ENCODE results near the gene CPSF6. TPM values are rescaled to one million over a fixed set of nuclear protein-coding genes. Genes with fewer than 3 reads are reported as not detected.
"Not testable (repeated sequence)": the region's sequence is repeated elsewhere in the genome, so short reads cannot be mapped to it uniquely, and the experiment has no call there.

CPSF6 gene
- total RNA-seq, 2 experiments from 2014 or later, result 94.4 to 97.4 TPM

DNA sequence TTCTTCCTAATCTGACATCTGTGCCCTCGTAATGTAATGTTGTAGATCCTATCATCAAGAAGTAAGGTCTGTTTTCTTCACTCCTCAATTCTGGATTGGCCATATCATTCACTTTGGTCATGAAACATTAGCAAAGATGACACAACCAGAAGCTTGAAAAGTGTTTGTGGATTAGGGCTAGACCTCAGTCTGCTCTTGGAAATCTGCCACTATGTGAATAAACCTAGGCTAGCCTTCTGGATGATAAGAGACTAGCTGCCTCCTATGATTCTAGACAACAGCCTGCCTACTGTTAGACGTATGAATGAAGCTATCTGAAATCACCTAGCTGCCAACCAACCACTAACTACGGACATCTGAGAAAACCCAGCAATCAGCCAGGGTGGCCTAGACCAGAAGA lies 70.1 kb downstream of the CPSF6 start:
- peaks cover 11% of the 10 kb centered on the region for H3K9me3 Mint-ChIP-seq
- peaks cover under 1% of the 10 kb centered on the region for H3K36me3 Mint-ChIP-seq (ENCODE audit: low read depth)
- no peaks in the 10 kb centered on the region for H3K4me1 Mint-ChIP-seq
- POLR2A ChIA-PET, result no interaction called here
- CTCF ChIA-PET, result no interaction called here
- no peak for DNase-seq
- peaks cover 12% of the 10 kb centered on the region for H3K27me3 Mint-ChIP-seq
- H3K27ac Mint-ChIP-seq, result no peak overlapping the region
- no peak overlapping the region for H3K4me3 Mint-ChIP-seq

DNA sequence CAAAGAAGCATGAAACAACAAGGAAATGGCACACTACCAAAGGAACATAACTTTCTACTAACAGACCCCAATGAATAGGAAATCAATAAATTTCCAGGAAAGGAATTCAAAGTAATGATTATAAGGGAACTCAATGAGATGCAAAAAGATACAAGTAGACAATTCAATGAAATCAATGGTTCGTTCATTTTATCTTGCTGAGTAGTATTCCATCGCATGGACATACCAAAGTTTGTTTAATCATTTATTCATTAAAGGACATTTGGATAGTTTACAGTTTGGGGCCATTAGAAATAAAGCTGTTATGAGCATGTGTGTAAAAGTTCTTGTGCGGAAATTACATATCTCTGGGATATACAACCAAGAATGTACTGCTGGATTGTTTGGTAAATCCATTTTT lies 73.8 kb downstream of the CPSF6 start:
- Mint-ChIP-seq H3K27ac (no peak overlapping the region), H3K9me3 (peaks cover 4% of the 10 kb centered on the region), H3K4me3 (no peak overlapping the region), H3K4me1 (no peaks in the 10 kb centered on the region), H3K36me3 (ENCODE audit: low read depth) (no peaks in the 10 kb centered on the region), H3K27me3 (no peaks in the 10 kb centered on the region)
- DNase-seq, result no peak
- ChIA-PET POLR2A (no interaction called here), CTCF (interaction anchor here (1.1 kb wide), 1 partner anchor 22 kb away, joined by 3 read pairs; no protein-coding TSS in a partner anchor)

DNA sequence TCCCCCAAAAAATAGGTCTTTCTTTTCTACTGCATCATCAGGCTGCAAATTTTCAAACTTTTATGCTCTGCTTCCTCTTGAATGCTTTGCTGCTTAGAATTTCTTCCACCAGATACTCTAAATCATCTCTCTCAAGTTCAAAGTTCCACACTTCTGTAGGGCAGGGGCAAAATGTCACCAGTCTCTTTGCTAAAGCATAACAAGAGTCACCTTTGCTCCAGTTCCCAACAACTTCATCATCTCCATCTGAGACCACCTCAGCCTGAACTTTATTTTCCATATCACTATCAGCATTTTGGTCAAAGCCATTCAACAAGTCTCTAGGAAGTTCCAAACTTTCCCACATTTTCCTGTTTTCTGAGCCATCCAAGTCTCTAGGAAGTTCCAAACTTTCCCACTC lies 77.4 kb downstream of the CPSF6 start:
- H3K36me3 Mint-ChIP-seq (ENCODE audit: low read depth); DNase-seq; H3K27ac Mint-ChIP-seq; H3K4me1 Mint-ChIP-seq; H3K4me3 Mint-ChIP-seq; POLR2A ChIA-PET; H3K9me3 Mint-ChIP-seq: not testable (repeated sequence)
- H3K27me3 Mint-ChIP-seq, result peaks cover 12% of the 10 kb centered on the region
- CTCF ChIA-PET, result interaction anchor here (1.0 kb wide), 1 partner anchor 13 kb away, joined by 4 read pairs; no protein-coding TSS in a partner anchor

DNA sequence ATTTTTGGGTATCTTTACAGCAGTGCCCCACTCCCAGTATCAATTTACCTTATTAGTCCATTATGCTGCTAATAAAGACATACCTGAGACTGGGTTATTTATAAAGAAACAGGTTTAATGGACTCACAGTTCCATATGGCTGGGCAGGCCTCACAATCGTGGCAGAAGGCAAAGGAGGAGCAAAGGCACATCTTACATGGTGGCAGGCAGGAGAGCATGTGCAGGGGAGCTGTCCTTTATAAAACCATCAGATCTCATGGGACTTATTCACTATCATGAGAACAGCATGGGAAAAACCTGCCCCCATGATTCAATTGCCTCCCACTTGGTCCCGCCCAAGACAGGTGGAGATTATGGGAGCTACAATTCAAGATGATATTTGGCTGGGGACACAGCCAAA lies 77.9 kb downstream of the CPSF6 start:
- peaks cover 12% of the 10 kb centered on the region for H3K27me3 Mint-ChIP-seq
- DNase-seq; POLR2A ChIA-PET; H3K4me3 Mint-ChIP-seq; H3K4me1 Mint-ChIP-seq; H3K27ac Mint-ChIP-seq; H3K36me3 Mint-ChIP-seq (ENCODE audit: low read depth); H3K9me3 Mint-ChIP-seq: not testable (repeated sequence)
- CTCF ChIA-PET, result interaction anchor here (1.0 kb wide), 1 partner anchor 12 kb away, joined by 4 read pairs; no protein-coding TSS in a partner anchor

DNA sequence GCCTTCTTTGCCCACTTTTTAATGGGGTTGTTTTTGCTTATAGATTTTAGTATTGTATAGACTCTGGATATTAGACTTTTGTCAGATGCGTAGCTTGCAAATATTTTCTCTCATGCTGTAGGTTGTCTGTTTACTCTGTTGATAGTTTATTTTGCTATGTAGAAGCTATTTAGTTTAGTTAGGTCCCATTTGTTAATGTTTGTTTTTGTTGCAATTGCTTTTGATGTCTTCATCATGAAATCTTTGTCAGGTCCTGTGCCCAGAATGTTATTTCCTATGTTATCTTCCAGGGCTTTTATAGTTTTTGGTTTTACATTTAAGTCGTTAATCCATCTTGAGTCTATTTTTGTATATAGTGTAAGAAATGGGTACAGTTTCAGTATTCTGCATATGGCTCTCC lies 78.9 kb downstream of the CPSF6 start:
- H3K27me3 Mint-ChIP-seq, result peaks cover 12% of the 10 kb centered on the region
- ChIA-PET CTCF (no interaction called here), POLR2A (no interaction called here)
- H3K27ac Mint-ChIP-seq, result no peak overlapping the region
- DNase-seq, result no peak
- no peak overlapping the region for H3K4me3 Mint-ChIP-seq
- H3K36me3 Mint-ChIP-seq (ENCODE audit: low read depth), result peaks cover 2% of the 10 kb centered on the region
- no peaks in the 10 kb centered on the region for H3K4me1 Mint-ChIP-seq
- H3K9me3 Mint-ChIP-seq, result peaks cover 9% of the 10 kb centered on the region

DNA sequence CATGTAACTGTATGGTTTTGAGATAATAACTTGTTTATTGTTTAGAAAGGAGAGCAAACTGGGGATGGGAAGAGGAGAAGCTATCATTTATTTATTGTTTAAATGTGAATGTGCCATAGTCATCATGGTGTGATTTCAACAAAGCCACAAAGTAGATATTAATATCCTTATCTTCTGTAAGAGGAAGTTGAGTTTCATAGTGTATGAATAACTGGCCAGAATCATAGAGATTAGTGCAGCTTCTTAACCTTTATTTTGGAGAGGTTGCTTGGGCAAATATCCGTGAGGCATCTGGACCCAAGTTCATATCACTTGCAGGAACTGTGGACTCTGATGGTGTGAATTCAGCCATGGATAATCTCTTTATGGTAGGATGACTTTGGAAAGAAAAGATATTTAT lies 82.0 kb downstream of the CPSF6 start:
- ChIA-PET POLR2A (no interaction called here), CTCF (interaction anchor here (0.6 kb wide), 1 partner anchor 37 kb away, joined by 3 read pairs; no protein-coding TSS in a partner anchor)
- Mint-ChIP-seq H3K4me3 (no peak overlapping the region), H3K27me3 (peaks cover 12% of the 10 kb centered on the region), H3K36me3 (ENCODE audit: low read depth) (peaks cover 2% of the 10 kb centered on the region), H3K9me3 (peaks cover 9% of the 10 kb centered on the region), H3K27ac (no peak overlapping the region), H3K4me1 (peaks cover 6% of the 10 kb centered on the region)
- no peak for DNase-seq

Small RNA genes lying within 50 kb of the gene (microRNA-seq; reads per million reads assigned to microRNA genes)
- not detected for gene MIR1279 (ENCODE audit: borderline microRNAs expressed, borderline replicate concordance)

Other genes starting within 250 kb of the CPSF6 start
- not detected for gene LYZ, start 108.8 kb downstream of the CPSF6 start, total RNA-seq
- gene YEATS4, start 120.2 kb downstream of the CPSF6 start, total RNA-seq, result 10 to 100 TPM; 45.3 to 48.1 TPM
- gene FRS2, start 230.8 kb downstream of the CPSF6 start, total RNA-seq, result 10 to 100 TPM; 14.6 to 18.4 TPM